Endothelial cell of umbilical vein (primary cell): Measurements from ENCODE around the gene MARK3. TPM values are rescaled to one million over a fixed set of nuclear protein-coding genes. Genes with fewer than 3 reads are reported as not detected.
A peak's percentile ranks its signal among the peaks of the same experiment; 100 is the strongest.

Experiments used
- BruUV-seq: library from RNA; stranded (reverse); fragments of 400-500 nt; replicated peaks from 2 replicates; lab custom pipeline; 2021; lab: Mats Ljungman, UMichigan
- CTCF ChIA-PET: fragments of 300-600, 350-600 bp; sonication (Branson Sonifier 250); formaldehyde crosslinking; loops from one replicate; lab custom pipeline; 2021; ENCODE audit warnings: antibody characterized with exemption, inconsistent platforms; lab: Charles Lee
- POLR2A ChIA-PET: fragments of 300-600, 350-600 bp; sonication (Branson Sonifier 250); formaldehyde crosslinking; loops from one replicate; lab custom pipeline; 2021; ENCODE audit warnings: antibody characterized with exemption, inconsistent platforms; lab: Charles Lee
- DNase-seq: peaks from one replicate; pipeline ENCODE4 v3.0.0-alpha.2; 2011; ENCODE audit warnings: low read depth, low spot score
- FAIRE-seq: peaks from 2 replicates; lab custom pipeline; 2011; peaks lifted over from hg19 to GRCh38; lab: Jason Lieb, UNC
- H2AFZ ChIP-seq: 2 replicates; pipeline ENCODE4 v1.6.0; 2012; ENCODE audit warnings: low read depth, low read length, control low read depth, inconsistent platforms
- H3K27ac ChIP-seq: 2 replicates; pipeline ENCODE4 v1.5.1; 2011; ENCODE audit warnings: low read depth, mild to moderate bottlenecking, control low read depth, low read length, moderate library complexity; ENCODE audit not compliant: insufficient read depth
- H3K27me3 ChIP-seq, 2 experiments: 2 replicates each; pipeline versions ENCODE4 v1.6.0 to v1.6.1; 2011; ENCODE audit warnings: low read length in 2 of 2, mixed read lengths in 1 of 2; ENCODE audit not compliant: control insufficient read depth in 2 of 2, insufficient read depth in 2 of 2
- H3K36me3 ChIP-seq, 2 experiments: 2 replicates in 1 of 2; 3 replicates in 1 of 2; pipeline ENCODE4 v1.5.1; 2011; ENCODE audit warnings: low read length in 2 of 2, mild to moderate bottlenecking in 1 of 2, moderate library complexity in 1 of 2; ENCODE audit not compliant: control insufficient read depth in 2 of 2, insufficient read depth in 2 of 2; ENCODE audit errors: extremely low read depth in 1 of 2
- H3K4me1 ChIP-seq: 3 replicates; pipeline ENCODE4 v1.5.1; 2011; ENCODE audit warnings: mild to moderate bottlenecking, low read length; ENCODE audit not compliant: control insufficient read depth, insufficient read depth; ENCODE audit errors: extremely low read depth
- H3K4me2 ChIP-seq: 2 replicates; pipeline ENCODE4 v1.6.1; 2011; ENCODE audit warnings: low read length, control low read depth, mixed read lengths; ENCODE audit not compliant: insufficient read depth
- H3K4me3 ChIP-seq, 3 experiments: fragments of 200-600 bp in 1 of 3; sonication (generic), shearing (Covaris generic) in 1 of 3; replicated peaks in 1 of 3; 2 replicates each; pipeline ENCODE4 v1.5.1; 2011 to 2016; ENCODE audit warnings: control low read depth in 3 of 3, low read length in 3 of 3, mild to moderate bottlenecking in 2 of 3, inconsistent platforms in 1 of 3, low read depth in 1 of 3, moderate library complexity in 1 of 3; ENCODE audit not compliant: insufficient read depth in 1 of 3
- H3K79me2 ChIP-seq: 2 replicates; pipeline ENCODE4 v1.6.0; 2012; ENCODE audit warnings: low read length, inconsistent platforms; ENCODE audit not compliant: control insufficient read depth, insufficient read depth
- H3K9ac ChIP-seq: replicated peaks from 2 replicates; pipeline ENCODE3; 2011; ENCODE audit warnings: low read length, control low read depth; ENCODE audit not compliant: insufficient read depth; ENCODE audit errors: extremely low read depth
- H3K9me1 ChIP-seq: replicated peaks from 3 replicates; pipeline ENCODE4 v1.6.0; 2011; ENCODE audit warnings: mild to moderate bottlenecking, low read length; ENCODE audit not compliant: control insufficient read depth, insufficient read depth; ENCODE audit errors: extremely low read depth
- H3K9me3 ChIP-seq: replicated peaks from 2 replicates; pipeline ENCODE4 v1.5.1; 2012; ENCODE audit warnings: low read length, inconsistent platforms; ENCODE audit not compliant: control insufficient read depth, insufficient read depth
- H4K20me1 ChIP-seq: replicated peaks from 2 replicates; pipeline ENCODE3; 2011; ENCODE audit warnings: mild to moderate bottlenecking, low read length; ENCODE audit not compliant: control insufficient read depth, insufficient read depth; ENCODE audit errors: extremely low read depth
- CTCF ChIP-seq, 2 donors: IDR thresholded peaks; 1 replicate in 1 of 2; 2 replicates in 1 of 2; pipeline ENCODE4 v1.5.1; 2011; ENCODE audit warnings: low read length in 2 of 2, mild to moderate bottlenecking in 2 of 2, moderate library complexity in 2 of 2, control low read depth in 1 of 2, inconsistent platforms in 1 of 2, low read depth in 1 of 2; ENCODE audit not compliant: insufficient read depth in 1 of 2; ENCODE audit errors: extremely low read depth in 1 of 2
- EZH2 ChIP-seq: IDR thresholded peaks from 2 replicates; pipeline ENCODE4 v1.6.1; 2012; ENCODE audit warnings: borderline replicate concordance, low read depth, mild to moderate bottlenecking, moderate library complexity, low read length, inconsistent platforms; ENCODE audit not compliant: severe bottlenecking
- FOS ChIP-seq: IDR thresholded peaks from 2 replicates; pipeline ENCODE4 v1.6.1; 2011; ENCODE audit warnings: mild to moderate bottlenecking, low read length, moderate library complexity, borderline replicate concordance; ENCODE audit not compliant: insufficient read depth
- GATA2 ChIP-seq: IDR thresholded peaks from 2 replicates; pipeline ENCODE4 v1.7.0; 2011; ENCODE audit warnings: low read depth, mild to moderate bottlenecking, moderate library complexity, mixed read lengths, low read length; ENCODE audit not compliant: insufficient read length, insufficient read depth
- JUN ChIP-seq: IDR thresholded peaks from 2 replicates; pipeline ENCODE4 v1.6.1; 2011; ENCODE audit warnings: borderline replicate concordance, low read depth; ENCODE audit not compliant: insufficient read length, insufficient read depth
- MAX ChIP-seq: IDR thresholded peaks from 2 replicates; pipeline ENCODE4 v1.6.1; 2011; ENCODE audit not compliant: insufficient read depth, insufficient read length
- MYC ChIP-seq: IDR thresholded peaks from one replicate; pipeline ENCODE4 v1.6.1; 2011; ENCODE audit warnings: mild to moderate bottlenecking, low read depth, low read length
- POLR2AphosphoS5 ChIP-seq: IDR thresholded peaks from 2 replicates; pipeline ENCODE4 v1.6.1; 2012; ENCODE audit warnings: low read depth, mild to moderate bottlenecking, control low read depth, low read length, moderate library complexity; ENCODE audit not compliant: insufficient read depth
- dilution Hi-C: fragments of 300-500 bp; cut with MboI; formaldehyde crosslinking; loops from one replicate; pipeline ENCODE4 v1.15.0; 2019; ENCODE audit warnings: low sequenced_read_pairs; ENCODE audit not compliant: extremely low pct_ligation_motif_present
- intact Hi-C: fragments of 100-400 bp; cut with micrococcal nuclease; formaldehyde crosslinking; loops from one replicate; pipeline ENCODE4 v1.10.0; 2022
- polyA plus RNA-seq, 4 experiments: library from polyadenylated mRNA; depleted of rRNA in 3 of 4; stranded (reverse) in 3 of 4; unstranded in 1 of 4; fragments of >200 nt; gene quantifications; 2 replicates each; pipeline versions ENCODE4 v1.2.1 to v1.2.3, GENCODE V29; 2011 to 2012; ENCODE audit warnings: missing spikeins in 1 of 4
- total RNA-seq: library from RNA; stranded (reverse); gene quantifications from 2 replicates; pipeline ENCODE4 v1.2.3, GENCODE V29; 2021

Gene MARK3
- total and polyA plus RNA-seq, 2 donors (not counting 3 experiments of a cell fraction or from before 2014, with no cell fraction given), result 46.6 to 96.1 TPM

- Histone ChIP-seq H3K27me3 (no peaks in the 10 kb centered on the region), H2AFZ (no peak overlapping the region), H3K9ac (no peak overlapping the region), H3K9me3 (no peaks in the 10 kb centered on the region), H3K4me3 (no peak overlapping the region), H3K9me1 (no peaks in the 10 kb centered on the region), H3K79me2 (no peaks in the 10 kb centered on the region), H3K4me2 (no peak overlapping the region), H3K4me1 (no peaks in the 10 kb centered on the region), H3K36me3 (peaks cover 15 to 25% of the 10 kb centered on the region in 2 experiments), H3K27ac (no peak overlapping the region), H4K20me1 (no peaks in the 10 kb centered on the region)
- CTCF ChIA-PET, result interaction anchor here (1.6 to 2.1 kb wide), 2 partner anchors 16 to 44 kb away, joined by 5 to 9 read pairs; no protein-coding TSS in a partner anchor
- TF ChIP-seq MYC (no peak), CTCF (IDR thresholded peaks at IDR 0.05; ENCODE audit: extremely low read depth in 1 of 2, insufficient read depth in 1 of 2, low read depth in 1 of 2, low read length in 2 of 2) (no peak), FOS (no peak), GATA2 (no peak)
- POLR2A ChIA-PET, result no interaction called here
- no TSS peak for BruUV-seq
- DNase-seq (no peak), FAIRE-seq (no peak)
- dilution Hi-C loops (no loop called here), intact Hi-C loops (no loop called here)
These were observed 117.7 kb downstream of the MARK3 start for GRCh38 chr14:103502877-103503276.

- dilution Hi-C loops, result no loop called here
- FAIRE-seq (peak; percentile 18), DNase-seq (no peak)
- Histone ChIP-seq H3K9me1 (no peaks in the 10 kb centered on the region), H3K79me2 (no peaks in the 10 kb centered on the region), H2AFZ (no peak overlapping the region), H3K4me1 (no peaks in the 10 kb centered on the region), H3K27ac (no peak overlapping the region), H3K4me2 (no peak overlapping the region), H3K9me3 (no peaks in the 10 kb centered on the region), H3K9ac (no peak overlapping the region), H4K20me1 (no peaks in the 10 kb centered on the region), H3K27me3 (no peaks in the 10 kb centered on the region), H3K36me3 (peaks cover 14 to 25% of the 10 kb centered on the region in 2 experiments), H3K4me3 (no peak overlapping the region)
- intact Hi-C loops, result no loop called here
- ChIA-PET CTCF (interaction anchor here (1.6 to 2.1 kb wide), 2 partner anchors 15 to 44 kb away, joined by 5 to 9 read pairs; no protein-coding TSS in a partner anchor), POLR2A (no interaction called here)
- BruUV-seq, result TSS peak; percentile 29
- no peak for TF ChIP-seq CTCF (IDR thresholded peaks at IDR 0.05; ENCODE audit: extremely low read depth in 1 of 2, insufficient read depth in 1 of 2, low read depth in 1 of 2, low read length in 2 of 2)
- no peak for TF ChIP-seq POLR2AphosphoS5
- TF ChIP-seq JUN, result no peak
- TF ChIP-seq MAX, result no peak
- no peak for TF ChIP-seq EZH2
- no peak for TF ChIP-seq FOS
These were observed 118.1 kb downstream of the MARK3 start for GRCh38 chr14:103503296-103503695.
